ENCODE measurements around the gene SLC25A1. TPM values are rescaled to one million over a fixed set of nuclear protein-coding genes. Genes with fewer than 3 reads are reported as not detected.
A peak's percentile ranks its signal among the peaks of the same experiment; 100 is the strongest.

Gene SLC25A1
- total RNA-seq, 1 experiment from 2014 or later: 201 TPM

DNA sequence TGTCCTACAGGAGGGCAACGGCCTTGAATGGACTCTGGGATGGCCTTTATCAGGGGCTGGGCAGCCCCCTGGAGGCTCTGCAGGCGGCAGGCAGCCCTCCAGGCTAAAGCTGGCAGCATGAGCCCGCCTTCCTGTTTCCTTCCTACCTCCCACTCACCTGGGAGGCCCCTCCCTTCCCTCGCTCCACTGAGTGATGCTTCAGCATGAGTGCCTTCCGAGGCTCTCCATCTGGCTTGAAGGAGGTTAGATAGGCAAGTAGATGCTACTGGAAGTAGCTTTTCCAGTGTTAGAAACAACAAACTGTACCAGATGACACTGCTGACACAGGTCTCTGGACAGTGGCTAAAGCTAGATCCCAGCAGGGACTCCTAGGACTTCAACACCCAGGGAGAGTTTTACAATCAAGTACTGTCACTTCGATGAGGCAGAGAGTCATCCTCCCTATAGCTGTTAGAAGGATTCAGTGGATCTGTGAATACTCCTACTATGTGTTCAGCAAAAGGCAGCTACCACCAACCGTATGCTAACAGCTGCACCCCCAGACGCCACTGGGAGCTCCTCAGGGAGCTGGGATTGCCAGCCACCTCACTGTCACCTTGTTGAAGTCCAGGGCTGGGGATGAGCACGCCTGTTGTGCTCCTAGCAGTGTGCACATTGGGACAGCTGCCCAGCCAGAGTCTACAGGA is 4.1 kb upstream of the SLC25A1 start:
- no peaks in the 10 kb centered on the region for H3K36me3 Mint-ChIP-seq
- ChIA-PET POLR2A (no interaction called here), CTCF (interaction anchor here (1.1 to 1.7 kb wide), 2 partner anchors 38 to 103 kb away, joined by 4 to 5 read pairs; partner anchors contain the start of gene ESS2)

DNA sequence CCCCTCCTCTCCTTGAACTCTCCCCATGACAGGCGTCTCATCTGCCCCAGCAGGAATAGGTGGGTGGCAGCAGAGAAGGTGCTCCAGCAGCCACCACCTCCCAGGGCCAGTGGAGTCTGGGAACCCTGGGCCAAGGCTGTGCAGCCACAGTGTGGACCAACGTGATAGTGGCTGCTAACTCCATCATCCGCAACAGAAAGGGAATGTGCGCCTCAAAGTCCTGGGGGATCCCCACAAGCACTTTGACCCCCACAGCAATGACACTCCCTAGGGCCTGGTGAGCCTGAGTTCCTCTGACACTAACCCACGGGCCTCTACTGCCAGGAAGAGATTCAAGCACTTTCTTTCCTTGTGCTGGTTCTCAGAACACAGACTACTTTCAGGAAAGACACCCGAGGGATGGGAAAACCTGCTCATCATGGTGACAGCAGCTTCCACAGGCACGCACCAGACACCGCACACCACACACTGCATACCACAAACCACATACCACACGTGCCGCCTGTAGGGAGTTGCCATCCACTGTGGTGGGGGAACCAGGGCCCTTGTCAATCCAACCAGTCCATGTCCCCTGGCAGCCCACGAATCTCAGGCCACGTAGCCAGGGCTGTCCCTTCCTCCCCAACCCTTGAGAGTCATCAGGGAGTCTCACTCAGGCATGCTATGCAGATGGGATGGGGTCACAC is 3.4 kb upstream of the SLC25A1 start:
- Mint-ChIP-seq H3K27me3 (ENCODE audit: low read depth) (no peaks in the 10 kb centered on the region), H3K9me3 (no peaks in the 10 kb centered on the region), H3K4me3 (no peak overlapping the region), H3K4me1 (peaks cover 5% of the 10 kb centered on the region), H3K27ac (peak overlapping the region; percentile 49; the same call in 1 of the 2 replicates), H3K36me3 (no peaks in the 10 kb centered on the region)
- ATAC-seq (no peak), DNase-seq (ENCODE audit: low spot score) (no peak)
- POLR2A ChIA-PET: no interaction called here
- CTCF ChIA-PET: interaction anchor here (0.8 to 1.7 kb wide), 3 partner anchors 38 to 104 kb away, joined by 3 to 5 read pairs (median 4); partner anchors contain the start of gene ESS2
- TF ChIP-seq GABPB1 (CRISPR knock-in tag; IDR thresholded peaks at IDR 0.05): no peak
- TF ChIP-seq KAT7 (CRISPR knock-in tag; IDR thresholded peaks at IDR 0.05; ENCODE audit: borderline replicate concordance): no peak
- TF ChIP-seq, protein P1, sequence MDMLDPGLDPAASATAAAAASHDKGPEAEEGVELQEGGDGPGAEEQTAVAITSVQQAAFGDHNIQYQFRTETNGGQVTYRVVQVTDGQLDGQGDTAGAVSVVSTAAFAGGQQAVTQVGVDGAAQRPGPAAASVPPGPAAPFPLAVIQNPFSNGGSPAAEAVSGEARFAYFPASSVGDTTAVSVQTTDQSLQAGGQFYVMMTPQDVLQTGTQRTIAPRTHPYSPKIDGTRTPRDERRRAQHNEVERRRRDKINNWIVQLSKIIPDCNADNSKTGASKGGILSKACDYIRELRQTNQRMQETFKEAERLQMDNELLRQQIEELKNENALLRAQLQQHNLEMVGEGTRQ (CRISPR knock-in tag; IDR thresholded peaks at IDR 0.05): no peak
- TF ChIP-seq, protein P2, sequence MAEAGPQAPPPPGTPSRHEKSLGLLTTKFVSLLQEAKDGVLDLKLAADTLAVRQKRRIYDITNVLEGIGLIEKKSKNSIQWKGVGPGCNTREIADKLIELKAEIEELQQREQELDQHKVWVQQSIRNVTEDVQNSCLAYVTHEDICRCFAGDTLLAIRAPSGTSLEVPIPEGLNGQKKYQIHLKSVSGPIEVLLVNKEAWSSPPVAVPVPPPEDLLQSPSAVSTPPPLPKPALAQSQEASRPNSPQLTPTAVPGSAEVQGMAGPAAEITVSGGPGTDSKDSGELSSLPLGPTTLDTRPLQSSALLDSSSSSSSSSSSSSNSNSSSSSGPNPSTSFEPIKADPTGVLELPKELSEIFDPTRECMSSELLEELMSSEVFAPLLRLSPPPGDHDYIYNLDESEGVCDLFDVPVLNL (CRISPR knock-in tag; IDR thresholded peaks at IDR 0.05; ENCODE audit: borderline replicate concordance, low read depth): no peak
- no peak for TF ChIP-seq ATF1 (CRISPR knock-in tag; IDR thresholded peaks at IDR 0.05)
- TF ChIP-seq HMGA2 (CRISPR knock-in tag; IDR thresholded peaks at IDR 0.05): no peak
- TF ChIP-seq ZNF121 (CRISPR knock-in tag; IDR thresholded peaks at IDR 0.05): no peak
- TF ChIP-seq, protein P3, sequence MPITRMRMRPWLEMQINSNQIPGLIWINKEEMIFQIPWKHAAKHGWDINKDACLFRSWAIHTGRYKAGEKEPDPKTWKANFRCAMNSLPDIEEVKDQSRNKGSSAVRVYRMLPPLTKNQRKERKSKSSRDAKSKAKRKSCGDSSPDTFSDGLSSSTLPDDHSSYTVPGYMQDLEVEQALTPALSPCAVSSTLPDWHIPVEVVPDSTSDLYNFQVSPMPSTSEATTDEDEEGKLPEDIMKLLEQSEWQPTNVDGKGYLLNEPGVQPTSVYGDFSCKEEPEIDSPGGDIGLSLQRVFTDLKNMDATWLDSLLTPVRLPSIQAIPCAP (CRISPR knock-in tag; IDR thresholded peaks at IDR 0.05): no peak
- TF ChIP-seq, protein P4, sequence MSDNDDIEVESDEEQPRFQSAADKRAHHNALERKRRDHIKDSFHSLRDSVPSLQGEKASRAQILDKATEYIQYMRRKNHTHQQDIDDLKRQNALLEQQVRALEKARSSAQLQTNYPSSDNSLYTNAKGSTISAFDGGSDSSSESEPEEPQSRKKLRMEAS (CRISPR knock-in tag; IDR thresholded peaks at IDR 0.05): no peak
- no peak for TF ChIP-seq GRHL2 (CRISPR knock-in tag; IDR thresholded peaks at IDR 0.05; ENCODE audit: insufficient replicate concordance, severe bottlenecking)
- no peak for TF ChIP-seq EMX1 (CRISPR knock-in tag; IDR thresholded peaks at IDR 0.05)
- TF ChIP-seq, protein P5, sequence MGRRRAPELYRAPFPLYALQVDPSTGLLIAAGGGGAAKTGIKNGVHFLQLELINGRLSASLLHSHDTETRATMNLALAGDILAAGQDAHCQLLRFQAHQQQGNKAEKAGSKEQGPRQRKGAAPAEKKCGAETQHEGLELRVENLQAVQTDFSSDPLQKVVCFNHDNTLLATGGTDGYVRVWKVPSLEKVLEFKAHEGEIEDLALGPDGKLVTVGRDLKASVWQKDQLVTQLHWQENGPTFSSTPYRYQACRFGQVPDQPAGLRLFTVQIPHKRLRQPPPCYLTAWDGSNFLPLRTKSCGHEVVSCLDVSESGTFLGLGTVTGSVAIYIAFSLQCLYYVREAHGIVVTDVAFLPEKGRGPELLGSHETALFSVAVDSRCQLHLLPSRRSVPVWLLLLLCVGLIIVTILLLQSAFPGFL (CRISPR knock-in tag; IDR thresholded peaks at IDR 0.05; ENCODE audit: borderline replicate concordance): no peak
- TF ChIP-seq ZNF219 (CRISPR knock-in tag; IDR thresholded peaks at IDR 0.05; ENCODE audit: borderline replicate concordance): no peak

More for the DNA sequence above, 4.1 kb upstream of the SLC25A1 start:
- no peak overlapping the region; the same call in 1 of the 2 replicates for H3K27ac Mint-ChIP-seq
- DNase-seq (ENCODE audit: low spot score) (no peak), ATAC-seq (no peak)
- peaks cover 3% of the 10 kb centered on the region; the same call in 1 of the 2 replicates for H3K4me1 Mint-ChIP-seq
- H3K4me3 Mint-ChIP-seq: no peak overlapping the region
- TF ChIP-seq SP1 (CRISPR knock-in tag; conservative IDR thresholded peaks at IDR 0.05) (no peak), ZNF416 (CRISPR knock-in tag; IDR thresholded peaks at IDR 0.05) (no peak), PRRX2 (CRISPR knock-in tag; IDR thresholded peaks at IDR 0.05) (no peak), GRHL2 (CRISPR knock-in tag; IDR thresholded peaks at IDR 0.05; ENCODE audit: insufficient replicate concordance, severe bottlenecking) (no peak), SMAD3 (CRISPR knock-in tag; IDR thresholded peaks at IDR 0.05; ENCODE audit: borderline replicate concordance) (no peak), NR3C1 (CRISPR knock-in tag; conservative IDR thresholded peaks at IDR 0.05; ENCODE audit: low read depth) (no peak), ZNF219 (CRISPR knock-in tag; IDR thresholded peaks at IDR 0.05; ENCODE audit: borderline replicate concordance) (no peak), TEAD1 (CRISPR knock-in tag; IDR thresholded peaks at IDR 0.05) (no peak)
- TF ChIP-seq, protein P6, sequence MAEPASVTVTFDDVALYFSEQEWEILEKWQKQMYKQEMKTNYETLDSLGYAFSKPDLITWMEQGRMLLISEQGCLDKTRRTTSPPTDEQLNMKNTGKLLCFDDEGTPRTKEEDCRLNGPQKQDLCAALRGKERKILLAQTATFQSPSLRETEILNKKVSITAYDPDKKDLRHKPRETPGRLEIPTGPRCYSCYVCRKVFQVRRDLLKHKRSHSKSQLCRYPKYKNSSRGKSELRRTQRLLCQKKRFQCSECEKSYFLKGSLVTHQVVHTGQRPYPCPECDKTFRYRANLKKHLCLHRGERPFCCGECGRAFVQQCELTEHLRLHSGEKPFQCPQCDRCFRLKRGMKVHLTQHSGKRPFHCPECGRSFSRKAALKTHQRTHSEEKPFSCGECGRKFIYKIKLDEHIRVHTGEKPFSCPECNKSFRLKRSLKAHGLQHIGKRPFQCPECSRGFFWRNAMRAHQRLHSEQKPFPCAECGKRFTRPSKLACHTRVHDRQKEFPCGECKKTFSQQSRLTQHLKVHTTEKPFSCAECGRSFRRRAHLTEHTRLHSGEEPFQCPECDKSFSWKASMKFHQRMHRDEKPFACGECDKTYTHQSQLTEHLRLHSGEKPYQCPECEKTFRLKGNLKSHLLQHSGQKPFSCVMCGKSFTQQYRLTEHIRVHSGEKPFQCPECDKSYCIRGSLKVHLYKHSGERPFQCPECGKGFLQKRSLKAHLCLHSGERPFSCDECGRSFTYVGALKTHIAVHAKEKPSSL (CRISPR knock-in tag; conservative IDR thresholded peaks at IDR 0.05): no peak
- TF ChIP-seq, protein P7, sequence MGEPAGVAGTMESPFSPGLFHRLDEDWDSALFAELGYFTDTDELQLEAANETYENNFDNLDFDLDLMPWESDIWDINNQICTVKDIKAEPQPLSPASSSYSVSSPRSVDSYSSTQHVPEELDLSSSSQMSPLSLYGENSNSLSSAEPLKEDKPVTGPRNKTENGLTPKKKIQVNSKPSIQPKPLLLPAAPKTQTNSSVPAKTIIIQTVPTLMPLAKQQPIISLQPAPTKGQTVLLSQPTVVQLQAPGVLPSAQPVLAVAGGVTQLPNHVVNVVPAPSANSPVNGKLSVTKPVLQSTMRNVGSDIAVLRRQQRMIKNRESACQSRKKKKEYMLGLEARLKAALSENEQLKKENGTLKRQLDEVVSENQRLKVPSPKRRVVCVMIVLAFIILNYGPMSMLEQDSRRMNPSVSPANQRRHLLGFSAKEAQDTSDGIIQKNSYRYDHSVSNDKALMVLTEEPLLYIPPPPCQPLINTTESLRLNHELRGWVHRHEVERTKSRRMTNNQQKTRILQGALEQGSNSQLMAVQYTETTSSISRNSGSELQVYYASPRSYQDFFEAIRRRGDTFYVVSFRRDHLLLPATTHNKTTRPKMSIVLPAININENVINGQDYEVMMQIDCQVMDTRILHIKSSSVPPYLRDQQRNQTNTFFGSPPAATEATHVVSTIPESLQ (CRISPR knock-in tag; IDR thresholded peaks at IDR 0.05): no peak
- TF ChIP-seq, protein P5 (CRISPR knock-in tag; IDR thresholded peaks at IDR 0.05; ENCODE audit: borderline replicate concordance): no peak
- H3K27me3 Mint-ChIP-seq (ENCODE audit: low read depth): no peaks in the 10 kb centered on the region
- H3K9me3 Mint-ChIP-seq: no peaks in the 10 kb centered on the region
